Kidney glomerular epithelial cell (primary cell): ENCODE measurements around the gene SCFD2.
"Not testable (repeated sequence)": the region's sequence is repeated elsewhere in the genome, so short reads cannot be mapped to it uniquely, and the experiment has no call there.

Experiments
- DNase-seq: peaks from one replicate; lab custom pipeline; 2025; lab: John Stamatoyannopoulos, UW

Gene SCFD2

GRCh38 chr4:53013873-53014775 is 351.7 kb downstream of the SCFD2 start:
- DNase-seq, result peak; percentile 23

DNA sequence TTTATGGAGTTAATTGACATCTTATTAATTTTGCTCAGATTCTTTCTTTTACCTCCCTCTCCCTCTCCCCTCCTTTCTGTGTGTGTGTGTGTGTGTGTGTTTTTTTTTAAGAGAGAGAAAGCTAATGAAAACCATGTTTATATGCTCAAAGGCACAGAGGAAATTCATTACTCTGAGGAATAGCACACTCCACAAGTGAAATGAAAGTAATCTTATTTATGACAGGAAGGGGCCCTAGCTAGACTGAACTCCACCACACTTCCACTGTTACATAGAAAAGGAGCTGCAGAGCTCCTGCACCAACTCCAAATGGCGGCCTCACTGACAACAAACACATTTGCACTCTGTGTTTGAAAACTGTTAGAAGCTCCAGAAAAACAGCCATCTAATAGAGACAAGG is 353.1 kb downstream of the SCFD2 start:
- no peak for DNase-seq

DNA sequence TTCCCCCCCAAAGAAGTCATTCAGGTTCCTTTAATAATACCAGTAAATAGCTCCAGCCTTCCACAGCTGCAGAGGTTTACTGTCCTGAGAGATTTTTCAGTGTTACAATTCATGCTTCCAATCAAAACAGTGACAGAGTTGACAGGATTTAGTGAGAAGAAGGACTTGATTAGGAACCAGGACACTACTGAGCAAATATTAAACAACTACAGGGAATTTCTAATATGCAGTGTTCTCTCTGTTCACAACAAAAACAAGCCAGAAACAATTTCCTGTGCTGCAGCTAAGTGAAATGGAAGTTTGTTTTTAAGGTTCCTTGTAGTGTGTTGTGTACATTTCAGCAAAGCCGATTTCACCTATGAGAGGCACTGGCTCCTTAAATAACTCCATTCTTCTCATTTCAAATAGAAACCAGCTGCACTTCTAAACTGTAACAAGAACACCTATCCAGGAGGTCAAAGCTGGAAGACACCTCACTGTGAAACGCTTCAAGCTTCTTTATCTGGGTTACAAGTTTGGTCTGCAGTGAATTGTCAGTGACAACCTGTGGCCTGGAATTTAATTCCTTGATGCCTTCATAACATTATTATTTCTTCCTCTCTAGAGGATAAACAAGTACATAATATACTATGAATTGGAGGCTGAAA is 354.5 kb downstream of the SCFD2 start:
- no peak for DNase-seq

- no peak for DNase-seq
These were observed 355.5 kb downstream of the SCFD2 start for GRCh38 chr4:53010318-53010717.

DNA sequence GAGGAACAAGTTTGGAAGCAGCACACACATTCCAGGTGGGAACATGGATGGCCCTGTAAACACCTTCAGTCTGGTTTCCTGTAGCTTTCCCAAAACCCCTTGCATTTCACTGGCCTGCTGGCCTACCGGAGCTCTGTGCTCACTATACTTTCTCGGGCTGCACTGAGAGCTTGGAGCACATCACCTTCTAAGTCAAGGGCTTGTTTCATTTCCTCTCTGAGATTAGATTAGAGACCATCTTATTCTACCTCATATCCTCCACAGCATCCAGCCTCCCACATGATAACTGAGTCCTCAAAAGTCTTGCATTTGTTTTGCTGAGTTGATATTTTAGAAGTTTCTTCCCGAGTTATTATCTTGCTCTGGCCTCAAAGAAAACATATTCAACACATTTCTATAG is 356.0 kb downstream of the SCFD2 start:
- DNase-seq, result no peak

GRCh38 chr4:53007024-53007423 is 358.8 kb downstream of the SCFD2 start:
- no peak for DNase-seq

DNA sequence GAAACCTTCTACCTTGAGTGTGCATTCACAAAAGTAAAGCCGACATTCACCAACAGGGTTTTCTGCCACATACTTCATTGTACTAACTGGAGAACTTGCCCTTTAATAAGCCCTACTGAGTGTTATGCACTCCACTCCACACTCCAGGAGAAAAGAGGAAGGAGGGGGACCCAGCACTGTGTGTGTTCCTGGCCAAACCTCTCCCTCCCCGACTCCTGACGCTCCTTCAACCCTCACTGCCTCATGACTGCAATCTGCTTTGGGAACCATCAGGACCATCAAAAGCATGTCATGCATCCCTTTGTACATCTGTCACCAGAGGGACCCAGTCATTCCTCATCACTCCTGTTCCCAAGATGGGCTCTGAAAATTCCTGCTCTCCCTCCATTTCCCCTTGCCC is 360.1 kb downstream of the SCFD2 start:
- no peak for DNase-seq

GRCh38 chr4:53005149-53005546 is 360.7 kb downstream of the SCFD2 start:
- DNase-seq, result no peak

- no peak for DNase-seq
These were observed 361.2 kb downstream of the SCFD2 start for GRCh38 chr4:53004497-53005148.

DNA sequence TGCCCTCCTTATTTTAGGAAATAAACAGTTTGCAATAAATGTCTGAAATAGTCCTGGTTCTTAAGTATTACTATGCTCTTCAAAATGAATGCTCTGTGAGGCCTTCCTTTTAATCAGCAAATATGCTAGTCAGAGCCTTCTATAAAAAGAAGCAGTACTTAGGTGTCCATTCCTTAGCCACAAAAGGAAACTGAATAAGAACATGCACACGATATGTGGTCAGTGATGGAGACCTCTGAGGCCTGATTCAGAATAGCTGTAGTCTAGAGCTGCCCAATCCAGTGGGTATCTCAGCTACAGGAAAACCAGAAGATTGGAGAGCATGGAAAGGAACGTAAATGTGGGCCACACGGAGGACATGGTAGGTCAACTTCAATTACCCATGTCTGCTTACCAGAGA is 361.9 kb downstream of the SCFD2 start:
- DNase-seq, result no peak

GRCh38 chr4:53000560-53000959 is 365.3 kb downstream of the SCFD2 start:
- no peak for DNase-seq

DNA sequence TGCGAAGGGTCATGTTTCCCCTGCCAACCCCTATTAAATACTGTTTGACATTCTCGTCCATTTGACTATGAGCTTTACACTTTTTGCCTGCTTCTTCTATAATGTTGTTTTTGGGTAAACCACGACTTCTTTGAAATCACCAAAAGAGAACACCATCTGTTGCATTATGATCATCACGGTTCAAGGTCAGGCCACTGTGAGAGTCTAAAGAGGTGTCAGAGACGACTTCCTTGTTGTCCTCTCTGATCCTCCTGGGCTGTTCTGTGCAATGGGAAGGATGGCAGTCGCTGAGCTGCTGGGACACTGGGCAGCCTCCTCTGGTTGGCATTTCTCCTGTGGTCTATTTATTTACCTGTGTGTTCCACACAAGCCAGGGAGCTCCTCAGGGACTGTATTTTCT is 366.2 kb downstream of the SCFD2 start:
- no peak for DNase-seq

GRCh38 chr4:52998413-52998812 is 367.4 kb downstream of the SCFD2 start:
- no peak for DNase-seq

GRCh38 chr4:52997132-52997416 is 368.8 kb downstream of the SCFD2 start:
- no peak for DNase-seq

DNA sequence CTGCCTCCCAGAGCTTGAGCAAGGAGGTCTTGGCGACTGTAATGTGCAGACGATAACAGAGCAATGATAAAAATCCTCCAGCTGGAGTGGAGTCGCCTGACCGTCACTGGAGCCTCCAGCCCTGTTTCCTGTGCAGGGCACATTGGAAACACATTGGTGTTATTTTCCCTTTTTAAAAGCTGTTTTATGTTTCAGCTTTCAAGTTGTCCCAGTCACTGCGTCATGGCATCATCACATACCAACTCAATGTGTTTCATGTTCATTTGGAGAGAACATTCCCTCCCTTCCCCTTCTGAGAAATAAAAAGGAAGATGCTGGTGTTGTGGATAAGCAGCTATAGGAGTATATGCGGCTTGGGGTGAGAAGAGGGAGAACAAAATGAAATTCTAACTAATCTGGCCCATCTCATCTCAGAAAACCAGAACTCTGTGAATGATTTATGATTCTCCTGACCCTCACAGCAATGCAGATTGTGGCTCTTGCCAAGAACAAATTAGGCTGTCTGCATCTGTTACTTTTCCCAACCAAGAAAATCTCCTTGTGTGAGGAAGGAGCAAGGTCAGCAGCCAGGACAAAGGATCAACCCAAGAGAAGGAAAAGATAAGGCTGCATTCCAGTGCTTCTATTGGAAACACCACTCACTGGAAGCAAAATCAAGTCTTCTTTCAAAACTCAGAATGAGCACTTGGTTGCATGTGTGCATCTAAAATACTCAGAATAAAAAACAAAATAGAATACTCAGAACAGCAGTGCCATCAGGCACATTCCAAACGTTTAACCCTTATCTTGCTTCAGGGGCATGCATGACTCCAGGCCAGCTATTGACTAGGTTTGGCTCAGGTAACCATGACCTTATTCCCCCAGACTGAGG is 369.4 kb downstream of the SCFD2 start:
- DNase-seq, result no peak

GRCh38 chr4:52995360-52996030 is 370.4 kb downstream of the SCFD2 start:
- DNase-seq, result no peak

DNA sequence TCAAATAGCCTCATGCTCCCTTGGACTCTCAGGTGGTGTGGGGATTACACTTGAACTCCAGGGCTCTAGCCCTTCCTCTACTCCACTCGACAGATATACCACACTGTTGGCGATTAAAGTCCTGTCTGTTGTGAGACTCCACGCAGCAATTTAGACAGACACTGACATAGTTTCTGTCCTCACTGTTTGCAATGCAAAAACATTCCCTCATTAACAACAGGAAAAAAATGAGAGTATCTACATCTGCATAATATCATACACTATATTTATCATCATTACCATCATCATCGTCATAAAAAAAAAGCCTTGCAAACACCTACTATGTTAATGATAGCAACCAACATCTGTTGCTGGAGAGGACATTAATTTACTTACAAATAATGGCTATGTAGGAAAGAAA is 371.3 kb downstream of the SCFD2 start:
- no peak for DNase-seq

GRCh38 chr4:52993771-52994170 is 372.1 kb downstream of the SCFD2 start:
- no peak for DNase-seq

DNA sequence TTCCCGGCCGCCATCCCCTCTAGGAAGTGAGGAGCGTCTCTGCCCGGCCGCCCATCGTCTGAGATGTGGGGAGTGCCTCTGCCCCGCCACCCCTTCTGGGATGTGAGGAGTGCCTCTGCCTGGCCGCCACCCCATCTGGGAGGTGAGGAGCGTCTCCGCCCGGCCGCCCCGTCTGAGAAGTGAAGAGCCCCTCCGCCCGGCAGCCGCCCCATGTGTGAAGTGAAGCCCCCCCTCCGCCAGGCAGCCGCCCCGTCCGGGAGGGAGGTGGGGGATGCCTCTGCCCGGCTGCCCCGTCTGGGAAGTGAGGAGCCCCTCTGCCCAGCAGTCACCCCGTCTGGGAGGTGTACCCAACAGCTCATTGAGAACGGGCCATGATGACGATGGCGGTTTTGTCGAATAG is 373.3 kb downstream of the SCFD2 start:
- not testable (repeated sequence) for DNase-seq

GRCh38 chr4:52991472-52991871 is 374.4 kb downstream of the SCFD2 start:
- DNase-seq, result no peak

DNA sequence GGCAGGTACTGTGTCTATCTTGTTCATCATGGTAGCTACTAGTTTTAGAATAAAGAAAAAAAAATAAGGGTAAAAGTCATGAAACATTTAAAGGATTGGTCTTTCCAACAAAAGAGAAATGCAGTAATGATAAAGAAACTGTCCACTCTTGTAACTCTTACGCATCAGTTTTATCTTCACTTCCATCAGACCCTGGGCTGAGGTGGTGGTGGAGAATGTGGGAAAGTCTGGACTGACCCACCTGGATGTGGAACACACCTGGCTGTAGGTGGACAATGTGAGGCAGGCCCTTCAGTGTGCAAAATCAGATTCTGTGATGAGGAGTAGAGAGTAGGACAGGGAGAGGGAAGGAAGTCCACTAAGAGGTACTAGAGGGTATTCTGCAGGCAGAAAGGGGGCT is 375.2 kb downstream of the SCFD2 start:
- DNase-seq, result no peak

GRCh38 chr4:52989865-52990264 is 376.0 kb downstream of the SCFD2 start:
- DNase-seq, result no peak
